AG04449 (cell line): ENCODE measurements around the gene COX7A2.

Source experiments
- CTCF ChIA-PET: fragments of 350-600 bp; formaldehyde crosslinking; extraction: SDS; loops from one replicate; lab custom pipeline; 2021; ENCODE audit warnings: antibody characterized with exemption; lab: Yijun Ruan, JAX
- POLR2A ChIA-PET: fragments of 400-600, 350-600 bp; formaldehyde crosslinking; extraction: SDS; loops from one replicate; lab custom pipeline; 2020; ENCODE audit warnings: antibody characterized with exemption, inconsistent platforms; lab: Yijun Ruan, JAX
- DNase-seq: peaks from one replicate; pipeline ENCODE4 v3.0.0-alpha.2; 2010; ENCODE audit warnings: low read depth, low spot score
- H3K4me3 ChIP-seq: 2 replicates; pipeline ENCODE4 v1.5.1; 2011; ENCODE audit warnings: low read depth, mild to moderate bottlenecking, control low read depth, low read length
- TF ChIP-seq, protein P1 (sequence below): IDR thresholded peaks from one replicate; pipeline ENCODE4 v1.5.1; 2011; ENCODE audit warnings: mild to moderate bottlenecking, moderate library complexity, low read length, control low read depth, inconsistent platforms; ENCODE audit not compliant: insufficient read depth; ENCODE audit errors: missing control alignments

Gene COX7A2

DNA sequence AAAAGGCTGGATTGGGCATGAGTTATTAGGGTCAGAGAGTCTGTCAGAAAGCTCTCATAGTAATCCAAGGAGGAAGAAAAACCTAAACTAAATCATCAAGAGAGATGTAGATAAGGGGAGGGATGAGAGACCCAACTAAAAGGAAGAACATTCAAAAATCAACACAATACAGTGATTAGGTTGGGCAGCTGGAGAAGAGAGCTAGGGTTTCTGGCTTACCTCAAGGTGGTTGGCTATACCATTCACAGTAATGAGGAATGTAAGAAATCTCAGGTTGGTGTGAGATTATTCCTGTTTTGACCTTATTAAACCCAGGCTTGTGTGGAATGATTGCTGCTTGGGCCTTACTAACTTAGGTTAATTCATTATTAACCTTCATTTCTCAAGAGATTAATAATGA lies 6.2 kb upstream of the COX7A2 start:
- TF ChIP-seq, protein P1, sequence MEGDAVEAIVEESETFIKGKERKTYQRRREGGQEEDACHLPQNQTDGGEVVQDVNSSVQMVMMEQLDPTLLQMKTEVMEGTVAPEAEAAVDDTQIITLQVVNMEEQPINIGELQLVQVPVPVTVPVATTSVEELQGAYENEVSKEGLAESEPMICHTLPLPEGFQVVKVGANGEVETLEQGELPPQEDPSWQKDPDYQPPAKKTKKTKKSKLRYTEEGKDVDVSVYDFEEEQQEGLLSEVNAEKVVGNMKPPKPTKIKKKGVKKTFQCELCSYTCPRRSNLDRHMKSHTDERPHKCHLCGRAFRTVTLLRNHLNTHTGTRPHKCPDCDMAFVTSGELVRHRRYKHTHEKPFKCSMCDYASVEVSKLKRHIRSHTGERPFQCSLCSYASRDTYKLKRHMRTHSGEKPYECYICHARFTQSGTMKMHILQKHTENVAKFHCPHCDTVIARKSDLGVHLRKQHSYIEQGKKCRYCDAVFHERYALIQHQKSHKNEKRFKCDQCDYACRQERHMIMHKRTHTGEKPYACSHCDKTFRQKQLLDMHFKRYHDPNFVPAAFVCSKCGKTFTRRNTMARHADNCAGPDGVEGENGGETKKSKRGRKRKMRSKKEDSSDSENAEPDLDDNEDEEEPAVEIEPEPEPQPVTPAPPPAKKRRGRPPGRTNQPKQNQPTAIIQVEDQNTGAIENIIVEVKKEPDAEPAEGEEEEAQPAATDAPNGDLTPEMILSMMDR, result no peak
- DNase-seq, result no peak
- no peak overlapping the region for H3K4me3 ChIP-seq
- POLR2A ChIA-PET, result no interaction called here
- CTCF ChIA-PET, result interaction anchor here (1.0 to 2.5 kb wide), 4 partner anchors 9 to 279 kb away, joined by 4 to 11 read pairs (median 4); no protein-coding TSS in a partner anchor

DNA sequence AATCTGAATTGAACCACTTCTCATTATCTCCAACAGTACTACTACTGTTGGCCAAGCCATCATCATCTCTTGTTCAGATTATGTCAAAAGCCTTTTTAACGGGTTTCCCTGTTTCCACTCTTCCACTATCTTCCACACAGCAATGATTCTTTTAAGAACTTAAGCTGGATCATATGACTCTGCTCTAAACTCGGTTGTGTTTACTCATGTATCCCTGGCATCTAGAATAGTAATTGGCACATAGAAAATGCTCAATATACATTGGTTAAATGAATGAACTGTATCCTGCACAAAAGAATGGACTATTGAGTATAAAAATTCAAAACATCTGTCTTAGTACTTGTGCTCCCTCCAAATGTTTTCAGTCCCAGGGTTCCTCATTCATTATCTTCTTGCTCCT lies 2.8 kb upstream of the COX7A2 start:
- ChIA-PET POLR2A (no interaction called here), CTCF (no interaction called here)
- H3K4me3 ChIP-seq, result no peak overlapping the region
- DNase-seq, result no peak
- TF ChIP-seq, protein P1, result no peak

DNA sequence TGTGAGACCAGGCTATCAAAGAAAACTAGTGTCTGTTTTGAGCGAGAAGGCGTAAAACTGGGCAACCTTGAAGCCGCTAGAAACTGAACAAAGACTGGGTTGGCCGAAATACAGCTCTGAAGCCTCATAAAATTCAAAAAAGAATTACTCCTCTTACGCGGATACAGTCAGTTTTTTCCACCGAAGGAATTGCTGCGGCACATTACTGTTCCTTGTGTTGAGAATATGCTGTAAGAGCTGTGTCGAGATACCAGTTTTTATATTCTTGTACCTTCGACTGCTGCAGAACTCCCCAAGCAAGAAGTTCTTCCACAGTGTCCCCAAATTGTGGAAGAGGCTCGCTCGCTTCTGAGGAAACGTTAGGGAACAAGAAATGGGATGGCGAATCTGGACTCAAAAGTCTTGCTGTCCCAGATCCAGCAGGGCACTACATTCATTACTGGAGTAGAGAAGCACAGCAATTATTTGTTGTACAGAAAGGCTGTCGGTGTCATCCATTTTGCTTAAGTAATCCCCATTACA lies 523 bp upstream of the COX7A2 start:
- TF ChIP-seq, protein P1, result no peak
- CTCF ChIA-PET, result interaction anchor here (0.9 to 3.3 kb wide), 7 partner anchors 13 to 302 kb away, joined by 3 to 14 read pairs (median 4); no protein-coding TSS in a partner anchor
- DNase-seq, result no peak
- POLR2A ChIA-PET, result interaction anchor here (0.6 to 1.0 kb wide), 7 partner anchors 21 to 477 kb away, joined by 3 to 5 read pairs (median 3); partner anchors contain the start of gene COL12A1
- peak overlapping the region; percentile 99 for H3K4me3 ChIP-seq

DNA sequence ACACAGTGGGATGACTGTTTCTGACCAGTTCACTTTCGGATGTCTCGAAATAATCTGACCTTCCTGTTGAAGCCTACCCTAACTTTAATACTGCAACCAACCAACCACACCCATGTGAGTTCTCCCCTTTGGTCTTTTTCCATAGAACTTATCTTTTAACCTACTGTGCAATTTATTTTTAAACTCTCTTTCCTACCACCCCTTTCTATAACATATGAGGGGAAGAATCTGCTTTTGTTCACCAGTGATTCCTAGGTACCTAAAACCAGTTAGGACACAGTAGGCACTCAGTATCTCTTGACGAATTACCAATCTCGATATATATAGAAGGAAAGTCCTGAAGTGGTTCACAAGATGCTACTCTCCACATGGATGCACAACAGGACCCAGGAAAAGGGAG lies 7.0 kb downstream of the COX7A2 start:
- DNase-seq, result no peak
- no peak overlapping the region for H3K4me3 ChIP-seq
- TF ChIP-seq, protein P1, result no peak
- ChIA-PET CTCF (interaction anchor here (1.7 kb wide), 1 partner anchor 10 kb away, joined by 6 read pairs; no protein-coding TSS in a partner anchor), POLR2A (no interaction called here)

DNA sequence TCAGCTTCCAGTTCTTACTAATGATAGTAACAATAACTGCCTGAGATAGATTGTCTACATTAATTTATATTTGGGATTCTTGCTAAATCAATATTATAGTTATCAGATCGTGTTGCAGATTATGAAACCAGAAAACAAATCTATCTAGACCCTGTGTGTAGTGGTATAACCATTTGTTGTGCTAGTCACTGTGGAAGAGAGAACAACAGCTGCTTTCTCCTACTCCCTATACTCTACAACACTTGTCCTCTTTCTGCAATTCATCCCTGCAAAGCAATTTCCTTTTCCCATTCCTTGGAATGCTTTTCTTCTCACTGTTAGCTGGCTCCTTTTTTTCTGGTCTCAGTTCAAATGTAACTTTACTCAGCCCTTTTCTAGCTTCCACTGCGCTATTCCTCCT lies 8.3 kb downstream of the COX7A2 start:
- DNase-seq, result no peak
- TF ChIP-seq, protein P1, result no peak
- CTCF ChIA-PET, result interaction anchor here (1.0 to 2.1 kb wide), 5 partner anchors 9 to 1559 kb away, joined by 3 to 6 read pairs (median 4); no protein-coding TSS in a partner anchor
- no peak overlapping the region for H3K4me3 ChIP-seq
- POLR2A ChIA-PET, result no interaction called here

DNA sequence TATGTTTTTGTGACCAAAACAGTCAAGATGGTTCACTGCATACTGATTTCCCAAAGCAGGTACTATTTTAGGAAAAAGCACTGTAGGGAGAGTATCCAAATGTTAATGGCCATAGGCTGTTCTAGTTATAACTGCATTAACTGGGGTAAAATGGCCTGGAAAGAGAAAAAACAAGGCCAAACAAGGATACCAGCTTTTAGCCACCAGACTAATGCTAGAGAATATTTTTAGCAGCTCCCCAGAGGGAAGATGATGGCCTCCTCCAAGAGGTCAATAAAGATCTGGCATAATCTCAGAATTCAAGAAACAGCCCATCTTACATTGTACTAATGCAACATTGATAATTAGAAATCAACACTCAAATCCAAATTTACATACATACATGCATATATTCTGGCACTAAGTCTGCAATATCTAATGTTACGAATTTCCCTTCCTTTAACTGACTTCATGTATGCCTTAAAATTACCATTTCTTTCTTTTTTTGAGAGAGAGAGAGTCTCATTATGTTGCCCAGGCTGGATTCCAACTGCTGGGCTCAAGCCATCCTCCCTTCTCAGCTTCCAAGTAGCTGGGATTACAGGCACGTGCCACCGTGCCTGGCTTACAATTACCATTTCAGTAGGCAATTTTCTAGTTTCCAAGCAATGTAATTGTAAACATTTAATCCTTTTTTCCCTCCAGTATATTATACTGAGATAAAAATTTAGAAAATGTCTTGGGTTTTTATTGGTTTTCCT lies 9.3 kb downstream of the COX7A2 start:
- ChIA-PET CTCF (interaction anchor here (1.0 to 2.1 kb wide), 4 partner anchors 9 to 1558 kb away, joined by 3 to 6 read pairs (median 4); no protein-coding TSS in a partner anchor), POLR2A (no interaction called here)
- no peak for DNase-seq
- H3K4me3 ChIP-seq, result no peak overlapping the region
- TF ChIP-seq, protein P1, result no peak
